ENCODE results near the gene MDFIC.

Gene MDFIC

GRCh38 chr7:114939484-114940097 lies 17.7 kb downstream of the MDFIC start:
- H3K4me3 ChIP-seq (ENCODE audit: low read length, poor library complexity, severe bottlenecking) = no peak overlapping the region
- no peaks in the 10 kb centered on the region for H3K36me3 ChIP-seq (ENCODE audit: insufficient read depth, low read length)
- H3K79me2 ChIP-seq (ENCODE audit: insufficient read depth, low read length) = no peaks in the 10 kb centered on the region
- H3F3A ChIP-seq (ENCODE audit: low read depth) = no peaks in the 10 kb centered on the region
- no peaks in the 10 kb centered on the region for H3K27me3 ChIP-seq (ENCODE audit: insufficient read depth, low read length, poor library complexity, severe bottlenecking)
- H2AFZ ChIP-seq (ENCODE audit: low read length) = no peak overlapping the region
- H3K9me3 ChIP-seq (ENCODE audit: insufficient read depth, low read depth, low read length) = no peaks in the 10 kb centered on the region
- no peak overlapping the region for H3K4me2 ChIP-seq (ENCODE audit: low read depth, low read length, poor library complexity, severe bottlenecking)
- no peaks in the 10 kb centered on the region for H3K4me1 ChIP-seq (ENCODE audit: insufficient read depth, low read length, poor library complexity, severe bottlenecking)
- H4K20me1 ChIP-seq (ENCODE audit: insufficient read depth, low read length, poor library complexity, severe bottlenecking) = no peaks in the 10 kb centered on the region
- TF ChIP-seq CTCF (conservative IDR thresholded peaks at IDR 0.05; ENCODE audit: low read length) = no peak
- TF ChIP-seq EZH2phosphoT487 (IDR thresholded peaks at IDR 0.05; ENCODE audit: borderline replicate concordance) = no peak
- no peaks in the 10 kb centered on the region for H3K9me2 ChIP-seq (replicated peaks; ENCODE audit: low read depth, low read length)
- no peak overlapping the region for H3K9ac ChIP-seq (ENCODE audit: low read depth, low read length, poor library complexity, severe bottlenecking)

GRCh38 chr7:114940220-114940619 lies 18.3 kb downstream of the MDFIC start:
- Histone ChIP-seq H3F3A (ENCODE audit: low read depth) (no peaks in the 10 kb centered on the region), H3K4me1 (ENCODE audit: insufficient read depth, low read length, poor library complexity, severe bottlenecking) (no peaks in the 10 kb centered on the region), H3K79me2 (ENCODE audit: insufficient read depth, low read length) (no peaks in the 10 kb centered on the region), H3K27me3 (ENCODE audit: insufficient read depth, low read length, poor library complexity, severe bottlenecking) (no peaks in the 10 kb centered on the region), H2AFZ (ENCODE audit: low read length) (no peak overlapping the region), H3K4me2 (ENCODE audit: low read depth, low read length, poor library complexity, severe bottlenecking) (no peak overlapping the region), H3K9me3 (ENCODE audit: insufficient read depth, low read depth, low read length) (no peaks in the 10 kb centered on the region), H4K20me1 (ENCODE audit: insufficient read depth, low read length, poor library complexity, severe bottlenecking) (no peaks in the 10 kb centered on the region), H3K9ac (ENCODE audit: low read depth, low read length, poor library complexity, severe bottlenecking) (no peak overlapping the region), H3K4me3 (ENCODE audit: low read length, poor library complexity, severe bottlenecking) (no peak overlapping the region), H3K9me2 (replicated peaks; ENCODE audit: low read depth, low read length) (no peaks in the 10 kb centered on the region), H3K36me3 (ENCODE audit: insufficient read depth, low read length) (no peaks in the 10 kb centered on the region)
- no peak for TF ChIP-seq CTCF (conservative IDR thresholded peaks at IDR 0.05; ENCODE audit: low read length)
- TF ChIP-seq EZH2phosphoT487 (IDR thresholded peaks at IDR 0.05; ENCODE audit: borderline replicate concordance) = no peak

GRCh38 chr7:114941692-114942091 lies 19.8 kb downstream of the MDFIC start:
- no peak overlapping the region for H3K4me3 ChIP-seq (ENCODE audit: low read length, poor library complexity, severe bottlenecking)
- no peak overlapping the region for H3K9ac ChIP-seq (ENCODE audit: low read depth, low read length, poor library complexity, severe bottlenecking)

More at GRCh38 chr7:114941692-114942091, 19.8 kb downstream of the MDFIC start:
- Histone ChIP-seq H3F3A (ENCODE audit: low read depth) (no peaks in the 10 kb centered on the region), H3K79me2 (ENCODE audit: insufficient read depth, low read length) (no peaks in the 10 kb centered on the region), H2AFZ (ENCODE audit: low read length) (no peak overlapping the region), H4K20me1 (ENCODE audit: insufficient read depth, low read length, poor library complexity, severe bottlenecking) (no peaks in the 10 kb centered on the region), H3K36me3 (ENCODE audit: insufficient read depth, low read length) (no peaks in the 10 kb centered on the region), H3K4me1 (ENCODE audit: insufficient read depth, low read length, poor library complexity, severe bottlenecking) (no peaks in the 10 kb centered on the region), H3K9me2 (replicated peaks; ENCODE audit: low read depth, low read length) (no peaks in the 10 kb centered on the region), H3K27me3 (ENCODE audit: insufficient read depth, low read length, poor library complexity, severe bottlenecking) (no peaks in the 10 kb centered on the region), H3K9me3 (ENCODE audit: insufficient read depth, low read depth, low read length) (no peaks in the 10 kb centered on the region), H3K4me2 (ENCODE audit: low read depth, low read length, poor library complexity, severe bottlenecking) (no peak overlapping the region)
- TF ChIP-seq CTCF (conservative IDR thresholded peaks at IDR 0.05; ENCODE audit: low read length) (no peak), EZH2phosphoT487 (IDR thresholded peaks at IDR 0.05; ENCODE audit: borderline replicate concordance) (no peak)

Measured in Loucy (cell line).